ENCODE results near the gene KIFBP. TPM values are rescaled to one million over a fixed set of nuclear protein-coding genes. Genes with fewer than 3 reads are reported as not detected.
"Not testable (repeated sequence)": the region's sequence is repeated elsewhere in the genome, so short reads cannot be mapped to it uniquely, and the experiment has no call there.

Gene KIFBP, protein sequence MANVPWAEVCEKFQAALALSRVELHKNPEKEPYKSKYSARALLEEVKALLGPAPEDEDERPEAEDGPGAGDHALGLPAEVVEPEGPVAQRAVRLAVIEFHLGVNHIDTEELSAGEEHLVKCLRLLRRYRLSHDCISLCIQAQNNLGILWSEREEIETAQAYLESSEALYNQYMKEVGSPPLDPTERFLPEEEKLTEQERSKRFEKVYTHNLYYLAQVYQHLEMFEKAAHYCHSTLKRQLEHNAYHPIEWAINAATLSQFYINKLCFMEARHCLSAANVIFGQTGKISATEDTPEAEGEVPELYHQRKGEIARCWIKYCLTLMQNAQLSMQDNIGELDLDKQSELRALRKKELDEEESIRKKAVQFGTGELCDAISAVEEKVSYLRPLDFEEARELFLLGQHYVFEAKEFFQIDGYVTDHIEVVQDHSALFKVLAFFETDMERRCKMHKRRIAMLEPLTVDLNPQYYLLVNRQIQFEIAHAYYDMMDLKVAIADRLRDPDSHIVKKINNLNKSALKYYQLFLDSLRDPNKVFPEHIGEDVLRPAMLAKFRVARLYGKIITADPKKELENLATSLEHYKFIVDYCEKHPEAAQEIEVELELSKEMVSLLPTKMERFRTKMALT
- 10 to 100 TPM; 28.2 to 37.9 (median 29.1) TPM for total RNA-seq

DNA sequence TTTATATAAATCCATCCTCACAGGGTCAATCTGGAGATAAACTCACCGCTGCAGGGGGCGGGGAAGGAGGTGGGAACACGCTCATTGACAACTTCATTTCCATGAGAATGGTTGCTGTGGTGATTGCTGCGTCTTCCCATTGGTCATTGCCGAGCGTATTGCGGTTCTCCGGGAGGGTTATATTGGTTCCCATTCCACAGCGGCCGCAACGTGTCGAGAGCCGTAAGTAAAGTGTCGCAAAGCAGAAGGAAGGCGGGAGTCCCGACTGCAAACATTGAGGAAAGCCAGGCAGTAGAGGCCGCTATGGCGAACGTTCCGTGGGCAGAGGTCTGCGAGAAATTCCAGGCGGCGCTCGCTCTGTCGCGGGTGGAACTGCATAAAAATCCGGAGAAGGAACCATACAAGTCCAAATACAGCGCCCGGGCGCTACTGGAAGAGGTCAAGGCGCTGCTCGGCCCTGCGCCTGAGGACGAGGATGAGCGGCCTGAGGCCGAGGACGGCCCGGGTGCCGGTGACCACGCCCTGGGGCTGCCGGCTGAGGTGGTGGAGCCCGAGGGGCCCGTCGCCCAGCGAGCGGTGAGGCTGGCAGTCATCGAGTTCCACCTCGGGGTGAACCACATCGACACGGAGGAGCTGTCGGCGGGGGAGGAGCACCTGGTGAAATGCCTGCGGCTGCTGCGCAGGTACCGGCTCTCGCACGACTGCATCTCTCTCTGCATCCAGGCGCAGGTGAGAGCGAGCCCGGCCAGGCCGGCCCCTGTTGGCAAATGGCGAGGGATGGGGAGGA is at the start of gene KIFBP:
TSS of gene KIFBP (plus strand) at position 274 of the 787 bp plus-strand sequence. CDS start at position 304, 30 bp downstream.
- Histone ChIP-seq H3K27me3 (no peaks in the 10 kb centered on the region), H3K27ac (peak within 1 kb of the TSS; percentile 87 to 93), H3K9me3 (no peaks in the 10 kb centered on the region), H3K36me3 (no peaks in the 10 kb centered on the region), H3K4me3 (peak within 1 kb of the TSS; percentile 81 to 97 (median 97)), H3K4me1 (peaks cover 0 to 21% of the 10 kb centered on the region in 2 donors)
- TF ChIP-seq POLR2AphosphoS5 (IDR thresholded peaks at IDR 0.05), result peak; percentile 73 to 81 (median 80)
- TF ChIP-seq, protein P1, sequence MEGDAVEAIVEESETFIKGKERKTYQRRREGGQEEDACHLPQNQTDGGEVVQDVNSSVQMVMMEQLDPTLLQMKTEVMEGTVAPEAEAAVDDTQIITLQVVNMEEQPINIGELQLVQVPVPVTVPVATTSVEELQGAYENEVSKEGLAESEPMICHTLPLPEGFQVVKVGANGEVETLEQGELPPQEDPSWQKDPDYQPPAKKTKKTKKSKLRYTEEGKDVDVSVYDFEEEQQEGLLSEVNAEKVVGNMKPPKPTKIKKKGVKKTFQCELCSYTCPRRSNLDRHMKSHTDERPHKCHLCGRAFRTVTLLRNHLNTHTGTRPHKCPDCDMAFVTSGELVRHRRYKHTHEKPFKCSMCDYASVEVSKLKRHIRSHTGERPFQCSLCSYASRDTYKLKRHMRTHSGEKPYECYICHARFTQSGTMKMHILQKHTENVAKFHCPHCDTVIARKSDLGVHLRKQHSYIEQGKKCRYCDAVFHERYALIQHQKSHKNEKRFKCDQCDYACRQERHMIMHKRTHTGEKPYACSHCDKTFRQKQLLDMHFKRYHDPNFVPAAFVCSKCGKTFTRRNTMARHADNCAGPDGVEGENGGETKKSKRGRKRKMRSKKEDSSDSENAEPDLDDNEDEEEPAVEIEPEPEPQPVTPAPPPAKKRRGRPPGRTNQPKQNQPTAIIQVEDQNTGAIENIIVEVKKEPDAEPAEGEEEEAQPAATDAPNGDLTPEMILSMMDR (IDR thresholded peaks at IDR 0.05), result peak in 2 of 3 donors; percentile 14 to 30
- TF ChIP-seq POLR2A (IDR thresholded peaks at IDR 0.05), result peak; percentile 43
- intact Hi-C loops (cut with DNase I; ENCODE audit: low total_unique reads), result no loop called here
- peak; percentile 90 to 95 for DNase-seq (ENCODE audit: low spot score in 2 of 2)

DNA sequence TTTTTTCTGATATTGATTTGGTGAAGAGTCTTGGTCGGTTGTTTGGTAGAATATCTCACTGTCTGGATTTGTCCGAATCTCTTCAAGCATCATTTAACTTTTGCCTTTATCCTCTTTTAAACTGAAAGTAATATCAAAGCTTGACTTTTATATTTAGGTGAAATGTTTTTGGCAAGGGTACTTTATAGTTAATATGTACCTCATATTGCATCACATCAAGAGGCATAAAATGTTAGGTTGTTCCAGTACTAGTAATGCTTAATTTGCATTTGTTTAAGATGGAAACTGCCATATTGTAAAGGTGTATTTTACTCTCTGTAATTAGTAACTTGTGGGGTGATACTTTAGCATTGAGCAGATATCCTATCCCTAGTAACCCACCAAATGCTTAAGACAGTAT is 49.7 kb upstream of the KIFBP start:
- Histone ChIP-seq H3K36me3 (no peaks in the 10 kb centered on the region), H3K9me3 (no peaks in the 10 kb centered on the region), H3K4me1 (no peaks in the 10 kb centered on the region), H3K27me3 (no peaks in the 10 kb centered on the region), H3K4me3 (no peak overlapping the region), H3K27ac (no peak overlapping the region)
- intact Hi-C loops (cut with DNase I; ENCODE audit: low total_unique reads), result no loop called here
- TF ChIP-seq POLR2A (IDR thresholded peaks at IDR 0.05), result no peak
- TF ChIP-seq, protein P1 (IDR thresholded peaks at IDR 0.05), result no peak
- TF ChIP-seq POLR2AphosphoS5 (IDR thresholded peaks at IDR 0.05), result no peak
- DNase-seq (ENCODE audit: low spot score in 2 of 2), result no peak

DNA sequence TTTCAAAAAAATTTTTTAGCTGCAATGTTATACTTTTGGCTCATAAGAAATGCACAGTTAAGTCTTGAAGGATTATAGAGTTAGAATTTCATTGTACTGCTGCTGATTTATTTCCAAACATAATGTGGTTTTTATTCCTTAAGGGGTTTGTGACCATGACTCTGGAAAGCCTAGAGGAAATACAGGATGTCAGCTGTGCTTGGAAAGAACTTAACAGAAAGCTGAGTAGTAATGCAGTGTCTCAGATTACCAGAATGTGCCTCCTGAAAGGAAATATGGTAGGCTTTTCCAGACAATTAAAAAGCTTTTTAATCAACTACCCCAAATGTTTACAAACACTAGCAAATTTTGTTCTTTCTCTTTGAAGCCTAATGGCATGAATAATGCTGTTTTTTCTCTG is 47.7 kb upstream of the KIFBP start:
- H3K36me3 ChIP-seq; DNase-seq (ENCODE audit: low spot score in 2 of 2); H3K9me3 ChIP-seq; H3K27me3 ChIP-seq; H3K4me1 ChIP-seq; H3K27ac ChIP-seq; H3K4me3 ChIP-seq; intact Hi-C loops (cut with DNase I; ENCODE audit: low total_unique reads): not testable (repeated sequence)

DNA sequence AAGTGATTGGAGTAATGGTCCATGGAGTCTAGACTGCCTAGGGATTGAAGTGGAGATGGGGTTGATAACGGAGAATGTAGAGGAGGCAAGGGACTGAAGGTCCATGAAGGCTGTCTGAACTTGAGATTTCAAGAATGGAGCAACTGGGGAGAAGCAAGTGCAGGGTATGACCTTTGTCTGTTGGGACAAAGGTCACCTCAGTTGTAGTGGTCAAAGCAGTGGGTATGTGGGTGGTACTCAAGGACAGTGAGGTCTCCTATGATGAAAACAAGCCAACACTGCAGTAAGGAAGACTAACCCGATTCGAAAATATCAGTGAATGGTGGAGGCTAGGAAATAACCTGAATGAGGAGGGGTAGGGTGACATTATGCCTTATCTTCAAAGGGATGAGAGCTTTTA is 38.0 kb upstream of the KIFBP start:
- H3K4me1 ChIP-seq, result no peaks in the 10 kb centered on the region
- no peaks in the 10 kb centered on the region for H3K27me3 ChIP-seq
- TF ChIP-seq, protein P1 (IDR thresholded peaks at IDR 0.05), result no peak
- TF ChIP-seq POLR2A (IDR thresholded peaks at IDR 0.05), result no peak
- TF ChIP-seq POLR2AphosphoS5 (IDR thresholded peaks at IDR 0.05), result no peak
- H3K9me3 ChIP-seq, result no peaks in the 10 kb centered on the region
- H3K36me3 ChIP-seq, result peaks cover 10% of the 10 kb centered on the region
- no peak overlapping the region for H3K4me3 ChIP-seq
- no peak overlapping the region for H3K27ac ChIP-seq
- DNase-seq (ENCODE audit: low spot score in 2 of 2), result no peak
- intact Hi-C loops (cut with DNase I; ENCODE audit: low total_unique reads), result no loop called here

DNA sequence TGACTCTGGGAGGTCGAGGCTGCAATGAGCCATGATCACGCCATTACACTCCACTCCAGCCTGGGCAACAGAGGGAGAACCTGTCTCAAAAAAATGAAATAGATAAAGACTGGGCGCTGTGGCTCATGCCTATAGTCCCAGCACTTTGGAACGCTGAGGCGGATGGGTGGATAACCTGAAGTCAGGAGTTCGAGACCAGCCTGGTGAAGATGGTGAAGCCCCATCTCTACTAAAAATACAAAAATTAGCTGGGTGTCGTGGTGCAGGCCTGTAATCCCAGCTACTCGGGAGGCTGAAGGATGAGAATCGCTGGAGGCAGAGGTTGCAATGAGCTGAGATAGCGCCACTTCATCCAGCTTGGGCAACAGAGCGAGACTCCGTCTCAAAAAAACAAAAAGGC is 33.7 kb upstream of the KIFBP start:
- no peak for TF ChIP-seq POLR2AphosphoS5 (IDR thresholded peaks at IDR 0.05)
- TF ChIP-seq POLR2A (IDR thresholded peaks at IDR 0.05), result no peak
- TF ChIP-seq, protein P1 (IDR thresholded peaks at IDR 0.05), result no peak
- Histone ChIP-seq H3K27ac (peak overlapping the region in 1 of 2 donors; percentile 88), H3K27me3 (no peaks in the 10 kb centered on the region), H3K36me3 (no peaks in the 10 kb centered on the region), H3K9me3 (no peaks in the 10 kb centered on the region), H3K4me1 (no peaks in the 10 kb centered on the region), H3K4me3 (peak overlapping the region in 1 of 3 donors; percentile 90)
- intact Hi-C loops (cut with DNase I; ENCODE audit: low total_unique reads), result no loop called here
- DNase-seq (ENCODE audit: low spot score in 2 of 2), result no peak

All from breast epithelium (tissue), 4 donors.